ENCODE measurements around the gene TMEM26. TPM values are rescaled to one million over a fixed set of nuclear protein-coding genes. Genes with fewer than 3 reads are reported as not detected.

The TMEM26 gene
- total RNA-seq, 4 donors from 2014 or later: 0.95 to 2.0 (median 1.3) TPM

GRCh38 chr10:61415824-61416223 is 37.4 kb downstream of the TMEM26 start:
- no peak for TF ChIP-seq CTCF (IDR thresholded peaks at IDR 0.05)
- DNase-seq (ENCODE audit: low spot score) (no peak), ATAC-seq (ENCODE audit: low FRiP score) (no peak)

DNA sequence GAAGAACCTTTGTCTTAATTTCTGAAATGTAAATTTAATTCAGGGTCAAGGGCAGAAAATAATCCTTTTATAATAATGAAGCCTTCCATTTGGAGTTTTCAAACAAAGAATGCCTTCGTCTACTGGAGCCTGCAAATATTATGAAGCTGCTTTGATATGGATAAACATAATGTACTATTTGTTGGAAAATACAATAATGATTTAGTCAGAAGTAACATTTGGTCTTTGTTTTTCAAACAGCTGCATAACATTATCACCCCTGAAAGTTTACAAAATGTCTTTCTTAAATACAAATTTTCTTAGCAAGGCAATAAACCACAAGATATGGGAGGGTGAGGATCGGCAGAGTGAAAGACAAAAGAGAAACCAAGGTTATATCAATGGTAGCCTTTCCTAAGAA is 41.5 kb downstream of the TMEM26 start:
- no peak for ATAC-seq (ENCODE audit: low FRiP score)
- no peak for DNase-seq (ENCODE audit: low spot score)
- no peak for TF ChIP-seq CTCF (IDR thresholded peaks at IDR 0.05)

GRCh38 chr10:61410353-61411070 is 42.7 kb downstream of the TMEM26 start:
- no peak for TF ChIP-seq CTCF (IDR thresholded peaks at IDR 0.05)
- no peak for DNase-seq (ENCODE audit: low spot score)
- ATAC-seq (ENCODE audit: low FRiP score): no peak

DNA sequence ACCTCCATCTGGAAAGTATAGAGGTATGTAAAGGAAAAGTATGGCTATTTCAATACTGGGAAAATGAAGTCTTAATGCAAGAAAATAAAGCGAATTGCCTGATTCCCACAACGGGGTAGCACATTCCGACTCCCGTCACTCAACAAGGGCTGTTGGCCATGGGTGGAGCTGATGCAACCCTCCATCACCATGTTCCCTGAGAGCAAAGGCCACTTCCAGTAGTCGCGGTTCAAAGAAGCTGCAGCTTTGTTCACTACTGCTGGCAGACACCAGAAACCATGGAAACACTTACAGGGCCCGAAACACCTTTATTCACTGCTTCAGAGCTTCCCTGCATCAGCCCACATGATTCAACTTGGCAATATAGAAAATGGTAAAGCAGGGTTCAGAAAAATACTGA is 44.0 kb downstream of the TMEM26 start:
- DNase-seq (ENCODE audit: low spot score) (no peak), ATAC-seq (ENCODE audit: low FRiP score) (no peak)
- TF ChIP-seq CTCF (IDR thresholded peaks at IDR 0.05): no peak

DNA sequence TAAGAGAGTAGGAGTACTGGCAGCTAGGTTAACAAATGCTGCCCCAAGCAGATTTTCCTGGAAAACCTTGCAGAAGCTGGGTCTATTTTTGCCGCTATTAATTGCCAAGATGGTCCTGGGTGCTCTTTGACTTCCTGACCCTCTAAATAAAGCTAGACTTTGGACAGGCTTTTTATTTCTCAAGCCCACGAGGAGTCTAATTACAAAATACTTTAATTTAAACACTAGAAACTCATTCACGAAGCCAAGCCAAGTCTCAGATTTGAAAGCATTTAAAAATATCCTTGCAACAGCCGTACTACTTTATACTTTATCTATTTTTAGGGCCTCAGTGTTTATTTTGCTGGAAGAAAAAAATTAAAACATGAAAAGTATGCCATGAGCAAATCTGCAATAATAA is 45.1 kb downstream of the TMEM26 start:
- no peak for DNase-seq (ENCODE audit: low spot score)

GRCh38 chr10:61406736-61407135 is 46.4 kb downstream of the TMEM26 start:
- no peak for ATAC-seq (ENCODE audit: low FRiP score)
- no peak for TF ChIP-seq CTCF (IDR thresholded peaks at IDR 0.05)

More for the DNA sequence above, 45.1 kb downstream of the TMEM26 start:
- no peak for TF ChIP-seq CTCF (IDR thresholded peaks at IDR 0.05)
- ATAC-seq (ENCODE audit: low FRiP score): peak; percentile 19

GRCh38 chr10:61406242-61406641 is 46.9 kb downstream of the TMEM26 start:
- no peak for TF ChIP-seq CTCF (IDR thresholded peaks at IDR 0.05)
- ATAC-seq (ENCODE audit: low FRiP score): no peak
- DNase-seq (ENCODE audit: low spot score): no peak

More at GRCh38 chr10:61406736-61407135, 46.4 kb downstream of the TMEM26 start:
- DNase-seq (ENCODE audit: low spot score): no peak

All from omental fat pad (tissue), 4 donors.